Adrenal gland (tissue), 5 donors: ENCODE measurements around the gene SART3.

Source experiments
- POLR2A ChIP-seq, 2 donors: fragments of 450-650 bp; IDR thresholded peaks; one replicate each; pipeline ENCODE4 v1.6.1; 2017; ENCODE audit warnings: antibody characterized with exemption in 2 of 2, mild to moderate bottlenecking in 2 of 2, moderate library complexity in 1 of 2
- TF ChIP-seq, protein P1 (sequence below), 6 experiments: fragments of 450-650 bp in 4 of 6; fragments of 200-600 bp in 2 of 6; sonication (generic) in 1 of 6; IDR thresholded peaks; 1 replicate in 5 of 6; 2 replicates in 1 of 6; pipeline versions ENCODE4 v1.5.1 to v1.8.0; 2016 to 2021; ENCODE audit warnings: antibody characterized with exemption in 6 of 6, mild to moderate bottlenecking in 2 of 6, moderate library complexity in 1 of 6
- donor health status: DM: no; HTN: no; CAD: no.

DNA sequence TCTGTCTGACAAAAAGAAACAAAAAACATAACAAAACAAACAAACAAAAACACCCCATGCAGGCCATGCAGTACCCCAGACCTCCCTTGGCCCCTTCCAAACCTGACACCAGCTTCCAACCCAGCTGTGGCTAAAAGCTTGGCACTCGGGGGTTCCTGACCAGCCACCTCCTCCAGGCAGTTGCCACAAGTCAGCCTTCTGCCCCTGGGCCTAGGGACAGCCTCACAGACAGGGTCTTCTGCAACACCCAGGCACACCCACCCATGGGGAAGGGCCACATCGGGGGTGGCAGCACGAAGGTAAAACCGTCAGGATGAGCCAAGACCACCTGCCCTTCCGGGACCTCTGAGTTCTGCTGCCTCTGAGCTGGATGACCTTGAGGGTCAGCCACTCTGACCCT lies 47.6 kb upstream of the SART3 start:
- TF ChIP-seq, protein P1, sequence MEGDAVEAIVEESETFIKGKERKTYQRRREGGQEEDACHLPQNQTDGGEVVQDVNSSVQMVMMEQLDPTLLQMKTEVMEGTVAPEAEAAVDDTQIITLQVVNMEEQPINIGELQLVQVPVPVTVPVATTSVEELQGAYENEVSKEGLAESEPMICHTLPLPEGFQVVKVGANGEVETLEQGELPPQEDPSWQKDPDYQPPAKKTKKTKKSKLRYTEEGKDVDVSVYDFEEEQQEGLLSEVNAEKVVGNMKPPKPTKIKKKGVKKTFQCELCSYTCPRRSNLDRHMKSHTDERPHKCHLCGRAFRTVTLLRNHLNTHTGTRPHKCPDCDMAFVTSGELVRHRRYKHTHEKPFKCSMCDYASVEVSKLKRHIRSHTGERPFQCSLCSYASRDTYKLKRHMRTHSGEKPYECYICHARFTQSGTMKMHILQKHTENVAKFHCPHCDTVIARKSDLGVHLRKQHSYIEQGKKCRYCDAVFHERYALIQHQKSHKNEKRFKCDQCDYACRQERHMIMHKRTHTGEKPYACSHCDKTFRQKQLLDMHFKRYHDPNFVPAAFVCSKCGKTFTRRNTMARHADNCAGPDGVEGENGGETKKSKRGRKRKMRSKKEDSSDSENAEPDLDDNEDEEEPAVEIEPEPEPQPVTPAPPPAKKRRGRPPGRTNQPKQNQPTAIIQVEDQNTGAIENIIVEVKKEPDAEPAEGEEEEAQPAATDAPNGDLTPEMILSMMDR (IDR thresholded peaks at IDR 0.05) = no peak
- no peak for TF ChIP-seq POLR2A (IDR thresholded peaks at IDR 0.05)
